Ascending aorta (tissue), 2 donors: Measurements from ENCODE around the gene MTARC2. TPM values are rescaled to one million over a fixed set of nuclear protein-coding genes. Genes with fewer than 3 reads are reported as not detected.

Experiments
- DNase-seq, 2 donors: peaks; one replicate each; pipeline ENCODE4 v3.0.0-alpha.2; 2019; ENCODE audit warnings: low spot score in 2 of 2
- H3K27ac ChIP-seq, 2 donors: fragments of 200-600 bp; sonication (generic); one replicate each; pipeline ENCODE4 v1.5.1; 2016 to 2017; ENCODE audit warnings: mild to moderate bottlenecking in 1 of 2
- H3K27me3 ChIP-seq: fragments of 200-600 bp; sonication (generic); one replicate; pipeline ENCODE4 v1.5.1; 2017
- H3K36me3 ChIP-seq, 2 donors: fragments of 200-600 bp; sonication (generic); one replicate each; pipeline ENCODE4 v1.5.1; 2016
- H3K4me1 ChIP-seq, 2 donors: fragments of 200-600 bp; sonication (generic); one replicate each; pipeline ENCODE4 v1.5.1; 2016 to 2017; ENCODE audit warnings: mild to moderate bottlenecking in 1 of 2
- H3K4me3 ChIP-seq, 2 donors: fragments of 200-600 bp; sonication (generic); one replicate each; pipeline ENCODE4 v1.5.1; 2016 to 2017; ENCODE audit warnings: mild to moderate bottlenecking in 1 of 2
- H3K9me3 ChIP-seq, 2 donors: fragments of 200-600 bp; sonication (generic); one replicate each; pipeline ENCODE4 v1.5.1; 2016
- CTCF ChIP-seq, 3 experiments: fragments of 200-600 bp in 2 of 3; fragments of 450-650 bp in 1 of 3; sonication (generic) in 2 of 3; IDR thresholded peaks; one replicate each; pipeline ENCODE4 v1.5.1; 2016 to 2019; ENCODE audit warnings: antibody characterized with exemption in 3 of 3, mild to moderate bottlenecking in 1 of 3, moderate library complexity in 1 of 3
- intact Hi-C: fragments of 100-400 bp; cut with DNase I; formaldehyde crosslinking; loops from one replicate; pipeline ENCODE4 v1.15.1; 2023
- total RNA-seq: library from RNA; depleted of rRNA; stranded (reverse); fragments of >200 nt; gene quantifications from one replicate; pipeline ENCODE4 v1.1.0, GENCODE V29; 2016

The MTARC2 gene
- 23.7 TPM for total RNA-seq

- Histone ChIP-seq H3K4me1 (peaks cover 0 to 28% of the 10 kb centered on the region in 2 donors), H3K27ac (peak within 1 kb of the TSS; percentile 87 to 89), H3K27me3 (no peaks in the 10 kb centered on the region), H3K4me3 (peak within 1 kb of the TSS; percentile 94 to 95), H3K9me3 (no peaks in the 10 kb centered on the region), H3K36me3 (no peaks in the 10 kb centered on the region)
- peak; percentile 44 to 91 for DNase-seq
- intact Hi-C loops, result loop anchor here (2.0 to 10.0 kb wide), 2 partner anchors 16 to 126 kb away; partner anchors contain the start of gene HLX
- TF ChIP-seq CTCF (IDR thresholded peaks at IDR 0.05), result no peak
Observed at GRCh38 chr1:220748089-220748934, at the start of gene MTARC2. TSS of gene MTARC2 (plus strand) at chr1:220748322. CDS start at chr1:220748532, 210 bp downstream.

- H3K36me3 ChIP-seq, result peaks cover 0 to 4% of the 10 kb centered on the region in 2 donors
- intact Hi-C loops, result no loop called here
- no peak for TF ChIP-seq CTCF (IDR thresholded peaks at IDR 0.05)
- H3K9me3 ChIP-seq, result no peaks in the 10 kb centered on the region
- no peaks in the 10 kb centered on the region for H3K27me3 ChIP-seq
- H3K4me1 ChIP-seq, result no peaks in the 10 kb centered on the region
- H3K27ac ChIP-seq, result no peak overlapping the region
- no peak for DNase-seq
- H3K4me3 ChIP-seq, result no peak overlapping the region
Observed at GRCh38 chr1:220698607-220699016, 49.5 kb upstream of the MTARC2 start.

GRCh38 chr1:220699044-220699443 lies 49.1 kb upstream of the MTARC2 start:
- intact Hi-C loops, result no loop called here
- Histone ChIP-seq H3K27me3 (no peaks in the 10 kb centered on the region), H3K9me3 (no peaks in the 10 kb centered on the region), H3K27ac (no peak overlapping the region), H3K36me3 (peaks cover 0 to 4% of the 10 kb centered on the region in 2 donors), H3K4me3 (no peak overlapping the region), H3K4me1 (no peaks in the 10 kb centered on the region)
- DNase-seq, result no peak
- no peak for TF ChIP-seq CTCF (IDR thresholded peaks at IDR 0.05)

- no peak for TF ChIP-seq CTCF (IDR thresholded peaks at IDR 0.05)
- intact Hi-C loops, result no loop called here
- no peaks in the 10 kb centered on the region for H3K9me3 ChIP-seq
- H3K4me1 ChIP-seq, result no peaks in the 10 kb centered on the region
- H3K36me3 ChIP-seq, result peaks cover 0 to 4% of the 10 kb centered on the region in 2 donors
- H3K27me3 ChIP-seq, result no peaks in the 10 kb centered on the region
- no peak overlapping the region for H3K4me3 ChIP-seq
- no peak for DNase-seq
- H3K27ac ChIP-seq, result no peak overlapping the region
Observed at GRCh38 chr1:220700556-220701179, 47.5 kb upstream of the MTARC2 start.

GRCh38 chr1:220701974-220702373 lies 46.1 kb upstream of the MTARC2 start:
- intact Hi-C loops, result no loop called here
- Histone ChIP-seq H3K4me3 (no peak overlapping the region), H3K27ac (no peak overlapping the region), H3K27me3 (no peaks in the 10 kb centered on the region), H3K9me3 (no peaks in the 10 kb centered on the region), H3K4me1 (no peaks in the 10 kb centered on the region), H3K36me3 (peaks cover 0 to 2% of the 10 kb centered on the region in 2 donors)
- DNase-seq, result no peak
- no peak for TF ChIP-seq CTCF (IDR thresholded peaks at IDR 0.05)
